Measurements from ENCODE around the gene UBXN1. TPM values are rescaled to one million over a fixed set of nuclear protein-coding genes. Genes with fewer than 3 reads are reported as not detected.
"Not testable (repeated sequence)": the region's sequence is repeated elsewhere in the genome, so short reads cannot be mapped to it uniquely, and the experiment has no call there.

UBXN1 gene
- total RNA-seq, 2 experiments from 2014 or later = 196 to 222 TPM

- intact Hi-C loops (cut with DNase I, micrococcal nuclease) = no loop called here
- Mint-ChIP-seq H3K4me1 (ENCODE audit: low read depth) (peaks cover 52% of the 10 kb centered on the region), H3K27ac (peak overlapping the region; percentile 87), H3K36me3 (ENCODE audit: low read depth) (peaks cover 38% of the 10 kb centered on the region), H3K4me3 (peak overlapping the region; percentile 91), H3K9me3 (no peaks in the 10 kb centered on the region), H3K27me3 (no peaks in the 10 kb centered on the region)
- H3K9me3 ChIP-seq (ENCODE audit: control insufficient read depth in 1 of 2, insufficient read depth in 1 of 2, low read length in 2 of 2) = no peaks in the 10 kb centered on the region
- H3K4me1 ChIP-seq (ENCODE audit: insufficient read depth, low read length) = peaks cover 40% of the 10 kb centered on the region
- ChIA-PET CTCF (no interaction called here), POLR2A (interaction anchor here (0.9 to 5.4 kb wide), 4 partner anchors 11 to 86 kb away, joined by 3 to 43 read pairs (median 10); partner anchors contain the start of genes C11orf98, CSKMT, HNRNPUL2 and TUT1)
- no peak for TF ChIP-seq CTCF (IDR thresholded peaks at IDR 0.05)
- no peaks in the 10 kb centered on the region for H3K27me3 ChIP-seq (ENCODE audit: control insufficient read depth in 1 of 2, insufficient read depth in 2 of 2, low read length in 2 of 2)
- peak overlapping the region; percentile 97 for H3K27ac ChIP-seq (ENCODE audit: low read depth in 1 of 2, low read length in 2 of 2)
- H3K36me3 ChIP-seq (ENCODE audit: insufficient read depth, low read length) = peaks cover 40% of the 10 kb centered on the region
- peak overlapping the region; percentile 100 for H3K4me3 ChIP-seq (ENCODE audit: low read length)
- DNase-seq (no peak), ATAC-seq (ENCODE audit: poor library complexity) (no peak)
Observed at GRCh38 chr11:62677714-62678113, 1.2 kb downstream of the UBXN1 start.

- ChIA-PET CTCF (interaction anchor here (0.6 kb wide), 1 partner anchor 1250 kb away, joined by 3 read pairs; no protein-coding TSS in a partner anchor), POLR2A (interaction anchor here (0.5 to 5.4 kb wide), 5 partner anchors 10 to 86 kb away, joined by 3 to 43 read pairs (median 5); partner anchors contain the start of genes C11orf98, CSKMT, HNRNPUL2 and TUT1)
- H3K4me1 Mint-ChIP-seq (ENCODE audit: low read depth) = peaks cover 57% of the 10 kb centered on the region
- H3K27me3 Mint-ChIP-seq = no peaks in the 10 kb centered on the region
- Histone ChIP-seq H3K27ac (ENCODE audit: low read depth in 1 of 2, low read length in 2 of 2) (peak overlapping the region; percentile 51 to 97), H3K27me3 (ENCODE audit: control insufficient read depth in 1 of 2, insufficient read depth in 2 of 2, low read length in 2 of 2) (no peaks in the 10 kb centered on the region), H3K4me1 (ENCODE audit: insufficient read depth, low read length) (peaks cover 46% of the 10 kb centered on the region), H3K4me3 (ENCODE audit: low read length) (no peak overlapping the region), H3K36me3 (ENCODE audit: insufficient read depth, low read length) (peaks cover 40% of the 10 kb centered on the region), H3K9me3 (ENCODE audit: control insufficient read depth in 1 of 2, insufficient read depth in 1 of 2, low read length in 2 of 2) (no peaks in the 10 kb centered on the region)
- no peak for DNase-seq
- peak overlapping the region; percentile 87 for H3K27ac Mint-ChIP-seq
- H3K9me3 Mint-ChIP-seq = no peaks in the 10 kb centered on the region
- no peak for ATAC-seq (ENCODE audit: poor library complexity)
- H3K4me3 Mint-ChIP-seq = peak overlapping the region; percentile 91
- intact Hi-C loops (cut with DNase I, micrococcal nuclease) = no loop called here
- peaks cover 41% of the 10 kb centered on the region for H3K36me3 Mint-ChIP-seq (ENCODE audit: low read depth)
- no peak for TF ChIP-seq CTCF (IDR thresholded peaks at IDR 0.05)
Observed at GRCh38 chr11:62677156-62677555, 1.7 kb downstream of the UBXN1 start.

GRCh38 chr11:62676698-62677097, 2.2 kb downstream of the UBXN1 start:
- DNase-seq (no peak), ATAC-seq (ENCODE audit: poor library complexity) (no peak)
- ChIA-PET CTCF (interaction anchor here (0.6 to 0.8 kb wide), 2 partner anchors 53 to 1250 kb away, joined by 3 read pairs; no protein-coding TSS in a partner anchor), POLR2A (interaction anchor here (0.5 to 5.4 kb wide), 5 partner anchors 10 to 85 kb away, joined by 3 to 43 read pairs (median 5); partner anchors contain the start of genes C11orf98, CSKMT, HNRNPUL2 and TUT1)
- Mint-ChIP-seq H3K36me3 (ENCODE audit: low read depth) (peaks cover 46% of the 10 kb centered on the region), H3K27ac (peak overlapping the region; percentile 87), H3K9me3 (no peaks in the 10 kb centered on the region), H3K4me1 (ENCODE audit: low read depth) (peaks cover 61% of the 10 kb centered on the region), H3K27me3 (no peaks in the 10 kb centered on the region), H3K4me3 (peak overlapping the region; percentile 91)
- H3K27ac ChIP-seq (ENCODE audit: low read depth in 1 of 2, low read length in 2 of 2) = peak overlapping the region in 1 of 2 donors; percentile 4
- H3K27me3 ChIP-seq (ENCODE audit: control insufficient read depth in 1 of 2, insufficient read depth in 2 of 2, low read length in 2 of 2) = no peaks in the 10 kb centered on the region
- H3K36me3 ChIP-seq (ENCODE audit: insufficient read depth, low read length) = peaks cover 40% of the 10 kb centered on the region
- H3K4me1 ChIP-seq (ENCODE audit: insufficient read depth, low read length) = peaks cover 49% of the 10 kb centered on the region
- intact Hi-C loops (cut with DNase I, micrococcal nuclease) = no loop called here
- TF ChIP-seq CTCF (IDR thresholded peaks at IDR 0.05) = no peak
- H3K9me3 ChIP-seq (ENCODE audit: control insufficient read depth in 1 of 2, insufficient read depth in 1 of 2, low read length in 2 of 2) = no peaks in the 10 kb centered on the region
- H3K4me3 ChIP-seq (ENCODE audit: low read length) = no peak overlapping the region

GRCh38 chr11:62675415-62675814, 3.5 kb downstream of the UBXN1 start:
- Histone ChIP-seq H3K36me3 (ENCODE audit: insufficient read depth, low read length) (peaks cover 40% of the 10 kb centered on the region), H3K4me1 (ENCODE audit: insufficient read depth, low read length) (peaks cover 53% of the 10 kb centered on the region)
- H3K36me3 Mint-ChIP-seq (ENCODE audit: low read depth) = peaks cover 53% of the 10 kb centered on the region
- H3K27me3 ChIP-seq (ENCODE audit: control insufficient read depth in 1 of 2, insufficient read depth in 2 of 2, low read length in 2 of 2); H3K27ac ChIP-seq (ENCODE audit: low read depth in 1 of 2, low read length in 2 of 2); H3K27ac Mint-ChIP-seq; H3K4me3 ChIP-seq (ENCODE audit: low read length); H3K9me3 ChIP-seq (ENCODE audit: control insufficient read depth in 1 of 2, insufficient read depth in 1 of 2, low read length in 2 of 2); intact Hi-C loops (cut with DNase I, micrococcal nuclease); DNase-seq; H3K9me3 Mint-ChIP-seq; H3K27me3 Mint-ChIP-seq; ATAC-seq (ENCODE audit: poor library complexity): not testable (repeated sequence)
- CTCF ChIA-PET = interaction anchor here (0.9 kb wide), 1 partner anchor 19 kb away, joined by 3 read pairs; no protein-coding TSS in a partner anchor
- POLR2A ChIA-PET = interaction anchor here (1.6 to 5.4 kb wide), 3 partner anchors 10 to 84 kb away, joined by 4 to 43 read pairs (median 8); partner anchors contain the start of genes C11orf98, CSKMT, HNRNPUL2 and TUT1
- peak overlapping the region; percentile 26 for H3K4me3 Mint-ChIP-seq
- peaks cover 65% of the 10 kb centered on the region for H3K4me1 Mint-ChIP-seq (ENCODE audit: low read depth)
